NCI-H128 (cell line): ENCODE data around the gene ACSF2.
"Not testable (repeated sequence)": the region's sequence is repeated elsewhere in the genome, so short reads cannot be mapped to it uniquely, and the experiment has no call there.

ENCODE experiments used
- DNase-seq: peaks from one replicate; lab custom pipeline; 2025; ENCODE audit not compliant: unreplicated experiment; lab: John Stamatoyannopoulos, UW

Gene ACSF2, protein sequence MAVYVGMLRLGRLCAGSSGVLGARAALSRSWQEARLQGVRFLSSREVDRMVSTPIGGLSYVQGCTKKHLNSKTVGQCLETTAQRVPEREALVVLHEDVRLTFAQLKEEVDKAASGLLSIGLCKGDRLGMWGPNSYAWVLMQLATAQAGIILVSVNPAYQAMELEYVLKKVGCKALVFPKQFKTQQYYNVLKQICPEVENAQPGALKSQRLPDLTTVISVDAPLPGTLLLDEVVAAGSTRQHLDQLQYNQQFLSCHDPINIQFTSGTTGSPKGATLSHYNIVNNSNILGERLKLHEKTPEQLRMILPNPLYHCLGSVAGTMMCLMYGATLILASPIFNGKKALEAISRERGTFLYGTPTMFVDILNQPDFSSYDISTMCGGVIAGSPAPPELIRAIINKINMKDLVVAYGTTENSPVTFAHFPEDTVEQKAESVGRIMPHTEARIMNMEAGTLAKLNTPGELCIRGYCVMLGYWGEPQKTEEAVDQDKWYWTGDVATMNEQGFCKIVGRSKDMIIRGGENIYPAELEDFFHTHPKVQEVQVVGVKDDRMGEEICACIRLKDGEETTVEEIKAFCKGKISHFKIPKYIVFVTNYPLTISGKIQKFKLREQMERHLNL

DNA sequence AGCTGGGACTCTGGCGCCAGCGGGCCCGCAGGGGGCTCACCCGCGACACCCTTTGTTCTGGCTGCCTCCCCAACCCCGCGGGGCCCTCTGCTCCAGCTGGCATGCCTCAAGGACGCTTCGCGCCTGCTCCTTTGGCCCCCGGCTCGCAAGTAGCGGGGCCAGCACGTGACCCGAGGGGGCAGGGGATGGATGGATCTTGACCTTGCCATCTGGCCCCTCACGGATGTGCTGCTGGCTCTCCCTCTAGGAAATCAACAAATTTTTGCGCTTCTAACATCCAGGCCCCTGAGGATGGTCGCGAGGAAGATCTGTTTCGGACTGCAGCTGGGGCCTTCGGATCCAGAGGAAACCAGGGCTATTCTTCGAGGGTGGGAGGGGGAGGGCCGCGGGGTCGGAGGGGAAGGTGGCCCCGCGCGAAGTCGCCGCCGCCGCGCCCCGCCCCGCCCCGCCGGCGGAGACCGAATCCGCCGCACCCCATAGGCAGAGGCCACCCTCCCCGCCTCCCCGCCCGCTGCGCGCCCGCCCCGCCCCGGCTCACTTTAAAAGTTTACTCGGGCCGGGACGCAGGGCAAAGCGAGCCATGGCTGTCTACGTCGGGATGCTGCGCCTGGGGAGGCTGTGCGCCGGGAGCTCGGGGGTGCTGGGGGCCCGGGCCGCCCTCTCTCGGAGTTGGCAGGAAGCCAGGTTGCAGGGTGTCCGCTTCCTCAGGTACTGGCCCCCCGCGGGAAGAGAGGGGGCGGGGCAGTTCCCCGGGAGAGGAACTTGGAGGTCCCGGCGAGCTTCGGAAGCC lies at the start of gene ACSF2:
ACSF2 (plus strand) TSS at position 537 of the 790 bp plus-strand sequence; CDS start at position 581, 44 bp downstream.
- DNase-seq = no peak

DNA sequence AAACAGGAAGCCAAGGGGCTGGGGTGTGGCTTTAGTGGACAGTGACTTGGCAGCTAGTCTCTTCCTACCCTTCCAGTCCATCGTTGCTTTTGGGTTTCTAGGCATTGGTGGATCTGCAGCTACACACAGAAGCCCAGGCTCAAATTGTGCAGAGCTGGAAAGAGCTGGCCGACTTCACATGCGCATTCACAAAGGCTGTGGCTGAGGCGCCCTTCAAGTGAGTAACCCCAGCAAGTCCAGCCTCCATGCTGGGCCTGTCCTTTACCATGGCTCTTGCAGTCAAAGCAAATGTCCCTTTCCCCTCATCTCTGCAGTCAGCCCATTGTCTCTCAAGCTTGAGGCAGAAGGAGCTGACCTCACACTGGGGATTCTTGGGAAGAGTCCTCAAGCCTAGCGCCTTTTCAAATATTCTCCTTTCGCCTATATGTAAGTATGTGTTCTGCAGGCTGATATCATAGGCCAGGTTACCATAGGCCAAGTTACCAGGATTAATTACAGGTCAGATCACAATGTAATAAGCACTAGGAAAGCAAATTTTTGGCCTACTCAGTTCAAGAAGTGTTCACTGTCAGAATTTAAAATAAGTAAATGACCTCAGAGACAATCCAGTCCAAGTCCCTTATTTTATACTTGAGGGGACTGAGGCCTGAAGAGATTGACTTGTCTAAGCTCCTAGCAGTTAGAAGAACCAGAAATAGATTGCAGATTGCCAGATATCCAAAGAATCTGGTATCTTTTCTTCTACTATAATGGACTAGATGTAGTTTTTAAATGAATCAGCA lies 46.5 kb upstream of the ACSF2 start:
- DNase-seq = no peak

DNA sequence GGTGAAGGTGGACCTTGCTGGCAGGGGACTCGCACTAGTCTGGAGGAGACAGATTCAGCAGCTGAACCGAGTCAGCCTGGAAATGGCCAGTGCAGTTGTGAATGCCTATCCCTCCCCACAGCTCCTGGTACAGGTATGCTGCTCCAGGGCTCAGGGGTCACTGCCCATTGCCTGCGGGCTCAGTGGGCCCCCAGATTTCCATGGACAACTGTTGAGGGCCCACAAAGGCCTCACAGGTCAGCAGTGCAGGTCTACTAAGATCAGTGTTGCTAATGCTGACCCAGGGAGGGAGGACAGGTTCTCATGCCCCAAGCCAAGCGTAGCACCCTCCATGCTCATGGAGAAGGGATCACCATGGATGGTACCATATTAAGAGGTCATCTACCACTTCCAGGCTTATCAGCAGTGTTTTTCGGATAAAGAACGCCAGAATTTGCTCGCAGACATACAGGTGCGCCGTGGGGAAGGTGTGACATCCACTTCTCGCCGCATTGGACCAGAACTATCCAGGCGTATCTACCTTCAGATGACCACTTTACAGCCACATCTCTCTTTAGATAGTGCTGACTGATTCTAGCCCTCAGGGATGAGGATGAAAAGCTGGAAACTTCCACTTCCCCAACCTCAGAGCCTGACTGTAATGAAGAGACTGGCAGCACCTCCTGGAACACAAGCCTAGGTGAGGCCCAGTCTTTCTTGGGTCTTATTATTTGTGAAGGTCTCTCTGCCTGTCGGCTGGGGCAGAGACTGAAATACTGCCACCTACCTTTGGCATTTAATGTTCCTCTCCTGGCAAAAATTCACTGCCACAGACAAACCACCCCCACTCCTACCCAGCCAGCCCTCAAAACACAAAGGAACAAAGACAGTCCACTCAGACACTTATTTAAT lies 45.4 kb upstream of the ACSF2 start:
- no peak for DNase-seq

DNA sequence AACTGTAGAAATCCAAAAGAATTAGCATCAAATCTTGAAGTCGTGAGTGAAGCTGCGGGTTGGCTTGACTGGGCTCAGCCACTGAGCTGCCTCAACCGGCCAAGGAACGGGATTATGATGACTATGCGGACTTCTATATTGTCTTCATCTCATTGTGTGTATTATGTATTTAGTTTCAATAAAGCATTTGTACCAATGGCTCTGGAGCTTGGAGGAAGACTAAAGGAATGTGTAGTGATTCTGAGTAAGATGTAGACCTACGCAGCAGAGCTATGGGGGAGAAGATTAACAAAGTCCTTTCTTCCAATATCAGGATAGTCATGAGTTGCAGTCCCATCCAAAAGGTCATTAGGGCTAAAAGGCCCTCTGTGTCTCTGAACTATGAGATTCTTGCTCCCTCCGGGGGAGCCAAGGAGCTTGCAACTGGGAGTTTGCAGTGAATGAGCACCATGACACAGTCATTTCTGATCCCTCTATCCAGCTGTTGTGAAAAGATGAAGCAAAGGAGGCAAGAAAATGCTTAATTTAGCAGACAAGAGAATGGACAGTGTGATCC lies 44.7 kb upstream of the ACSF2 start:
- no peak for DNase-seq

DNA sequence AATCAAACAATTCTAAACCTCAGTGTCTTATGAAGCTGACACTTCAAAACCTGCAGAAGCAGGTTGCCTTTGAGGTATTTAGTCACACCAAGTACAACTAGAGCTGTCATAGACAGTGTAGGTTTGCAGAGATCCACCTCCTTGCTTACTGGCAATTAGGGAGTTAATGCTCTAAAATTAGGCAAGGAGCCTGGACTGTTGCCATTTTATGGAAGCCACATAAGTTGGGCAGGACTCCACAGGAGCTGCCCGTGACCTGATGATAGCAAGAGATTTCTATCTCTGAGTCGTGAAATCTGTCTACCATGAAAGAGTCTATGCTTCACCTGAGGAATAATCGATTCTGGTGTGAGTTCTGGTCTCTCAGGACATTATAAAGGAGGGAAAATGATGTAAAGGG lies 44.1 kb upstream of the ACSF2 start:
- no peak for DNase-seq

DNA sequence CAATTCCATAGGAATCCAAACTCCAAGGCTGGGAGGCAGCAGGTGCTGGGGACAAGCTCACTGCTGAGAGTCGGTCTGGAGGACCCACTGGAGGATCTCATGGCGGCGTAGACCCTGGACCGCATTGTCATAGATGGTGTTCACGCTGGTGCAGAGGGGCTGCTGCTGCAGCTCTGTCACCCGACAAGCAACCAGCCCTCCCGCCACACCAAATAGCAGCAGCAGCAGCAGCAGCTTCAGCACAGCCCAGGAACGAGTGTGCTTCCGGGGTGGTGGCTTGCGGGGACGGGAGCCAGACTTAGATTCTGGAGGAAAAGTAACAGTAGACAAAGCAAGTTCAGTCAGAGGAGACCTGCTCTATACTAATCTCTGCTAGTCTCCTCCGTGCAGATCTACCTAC lies 43.1 kb upstream of the ACSF2 start:
- DNase-seq = no peak

DNA sequence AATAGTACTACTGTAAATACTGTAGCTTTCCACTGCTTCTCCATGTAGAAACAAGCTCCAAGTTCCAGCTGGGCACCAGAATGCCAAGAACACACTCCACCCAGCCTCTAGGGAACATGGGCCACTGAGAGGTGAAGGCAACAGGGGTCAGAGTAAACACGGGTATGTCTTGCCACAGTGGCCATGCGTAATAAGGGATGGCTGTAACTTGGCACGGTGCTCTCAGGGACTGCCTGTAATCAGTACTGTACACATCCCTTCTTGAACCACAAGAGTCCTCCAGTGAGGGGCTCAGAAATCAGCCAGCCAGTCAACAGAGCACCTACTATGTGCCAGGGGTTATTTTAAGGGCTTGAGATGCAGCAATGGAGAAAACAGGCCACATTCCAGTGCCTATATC lies 39.5 kb upstream of the ACSF2 start:
- no peak for DNase-seq

DNA sequence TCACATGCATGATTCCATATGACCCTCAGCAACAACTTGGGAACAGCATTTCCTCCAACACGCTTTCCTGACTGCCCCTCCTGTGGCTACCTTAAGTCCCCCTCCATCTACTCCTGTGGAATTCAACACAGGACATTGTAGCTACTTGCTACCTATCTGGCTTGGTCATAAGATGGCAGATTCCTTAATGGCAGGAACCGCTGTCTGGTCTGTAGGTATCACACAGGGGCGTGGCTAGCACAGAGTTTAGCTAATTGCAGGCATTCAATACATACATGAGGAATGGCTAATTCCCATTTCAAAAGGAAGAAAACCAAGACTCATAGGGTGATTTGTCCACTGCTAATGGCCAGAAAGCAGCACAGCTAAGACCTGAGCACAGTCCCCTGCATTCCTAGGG lies 37.3 kb upstream of the ACSF2 start:
- no peak for DNase-seq

DNA sequence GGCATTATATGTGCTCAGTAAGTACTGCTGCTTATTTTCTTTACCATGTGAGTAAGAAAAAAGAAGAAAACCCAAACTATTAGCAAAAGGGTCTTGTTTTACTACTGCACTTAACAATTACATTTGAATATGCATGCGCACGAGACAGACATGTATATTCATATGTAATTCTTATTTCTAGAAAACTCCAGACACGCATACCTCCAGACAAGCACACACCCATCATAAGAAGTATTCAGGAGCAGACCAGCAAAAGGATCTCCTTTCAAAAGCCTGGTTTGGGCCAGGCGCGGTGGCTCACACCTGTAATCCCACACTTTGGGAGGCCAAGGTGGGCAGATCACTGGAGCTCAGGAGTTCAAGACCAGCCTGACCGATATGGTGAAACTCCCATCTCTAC lies 36.5 kb upstream of the ACSF2 start:
- DNase-seq = no peak

DNA sequence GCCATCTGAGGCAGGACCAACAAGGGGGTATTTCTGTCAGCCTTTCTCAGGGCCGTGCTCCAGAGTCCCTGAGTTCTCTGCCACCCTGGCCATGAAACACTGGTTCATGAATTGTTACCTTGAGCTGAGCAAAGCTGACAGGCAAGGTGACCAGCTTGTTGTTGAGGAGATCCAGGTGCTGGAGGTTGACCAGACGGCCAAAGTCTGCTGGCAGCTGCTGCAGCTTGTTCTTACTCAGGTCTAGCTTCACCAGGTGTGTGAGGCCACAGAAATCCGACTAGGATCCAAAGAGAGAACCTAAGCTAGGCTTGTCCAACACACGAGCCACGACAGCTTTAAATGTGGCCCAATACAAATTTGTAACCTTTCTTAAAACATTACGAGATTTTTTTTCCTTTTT lies 33.4 kb upstream of the ACSF2 start:
- no peak for DNase-seq

DNA sequence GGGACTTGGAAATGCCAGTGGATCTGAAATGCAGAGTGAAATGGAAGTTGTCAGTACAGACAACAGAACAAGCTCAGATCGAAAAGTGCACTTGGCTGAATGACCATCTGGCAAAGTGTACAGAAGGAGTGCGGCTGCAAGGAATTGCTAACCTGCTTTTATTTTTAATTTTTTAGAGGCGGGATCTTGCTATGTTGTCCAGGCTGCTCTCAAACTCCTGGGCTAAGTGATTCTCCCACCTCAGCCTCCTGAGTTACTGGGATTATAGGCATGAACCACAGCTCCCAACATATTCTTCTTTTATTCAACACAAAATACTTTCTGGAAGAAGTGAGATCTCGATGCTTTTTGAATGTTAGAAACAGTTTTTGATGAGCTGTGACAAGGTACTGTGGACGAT lies 32.3 kb upstream of the ACSF2 start:
- no peak for DNase-seq

DNA sequence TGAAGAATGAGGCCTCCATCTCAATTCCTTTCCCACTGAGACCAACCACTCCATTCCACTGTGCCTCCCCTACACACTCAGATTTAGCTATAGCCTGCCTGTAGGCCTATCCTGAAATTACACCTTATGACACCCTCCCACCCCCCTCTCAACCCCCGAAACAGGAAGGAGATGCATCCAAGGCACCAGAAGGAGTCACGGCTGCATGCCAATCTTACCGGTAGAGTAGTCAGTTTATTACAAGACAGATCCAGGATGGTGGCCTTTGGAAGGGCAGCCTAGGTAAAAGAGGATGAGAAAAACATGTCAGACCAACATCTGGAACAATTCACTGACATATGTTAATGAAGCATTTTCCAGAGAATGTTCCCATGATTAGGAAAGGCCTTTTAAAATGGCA lies 31.3 kb upstream of the ACSF2 start:
- DNase-seq = no peak

DNA sequence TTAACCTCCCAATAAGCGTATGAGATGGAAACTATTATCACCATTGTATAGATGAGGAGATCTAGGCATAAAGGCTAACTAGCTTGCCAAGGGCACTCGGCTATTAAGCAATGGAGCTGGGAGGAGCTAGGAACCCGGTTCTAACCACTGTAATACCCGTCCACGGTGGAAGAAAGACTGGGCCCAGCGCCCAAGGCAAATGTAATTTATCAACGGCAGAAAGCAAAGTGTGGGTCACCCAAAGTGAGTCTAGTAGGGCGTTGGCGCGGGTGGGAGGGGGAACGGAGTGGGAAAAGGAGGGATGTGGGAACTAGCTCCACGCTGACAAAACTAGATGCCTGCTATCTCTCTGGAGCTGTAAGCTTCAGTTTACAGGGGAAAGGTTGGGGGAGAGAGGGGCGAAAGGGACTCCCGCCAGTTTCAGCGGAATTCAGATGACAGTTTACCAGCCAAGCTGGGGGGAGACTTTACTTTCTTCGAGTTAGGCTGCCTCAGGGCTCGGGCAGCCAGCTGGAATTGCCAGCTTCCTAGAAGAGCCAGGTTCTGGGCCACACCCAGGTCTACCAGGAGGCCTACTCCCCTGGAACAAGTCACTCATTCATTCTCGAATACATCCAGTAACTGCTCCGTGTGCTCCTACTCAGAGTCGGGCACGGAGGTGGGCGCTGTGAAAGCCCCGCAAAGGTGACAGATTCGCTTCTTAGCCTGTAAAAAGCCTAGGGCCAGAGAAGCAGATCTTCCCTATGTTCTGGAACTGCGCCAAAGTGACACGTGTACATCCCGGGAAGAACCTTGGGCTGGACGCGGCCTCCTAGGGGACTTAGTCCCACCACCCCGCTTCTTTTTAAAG lies 29.5 kb upstream of the ACSF2 start:
- DNase-seq = no peak

DNA sequence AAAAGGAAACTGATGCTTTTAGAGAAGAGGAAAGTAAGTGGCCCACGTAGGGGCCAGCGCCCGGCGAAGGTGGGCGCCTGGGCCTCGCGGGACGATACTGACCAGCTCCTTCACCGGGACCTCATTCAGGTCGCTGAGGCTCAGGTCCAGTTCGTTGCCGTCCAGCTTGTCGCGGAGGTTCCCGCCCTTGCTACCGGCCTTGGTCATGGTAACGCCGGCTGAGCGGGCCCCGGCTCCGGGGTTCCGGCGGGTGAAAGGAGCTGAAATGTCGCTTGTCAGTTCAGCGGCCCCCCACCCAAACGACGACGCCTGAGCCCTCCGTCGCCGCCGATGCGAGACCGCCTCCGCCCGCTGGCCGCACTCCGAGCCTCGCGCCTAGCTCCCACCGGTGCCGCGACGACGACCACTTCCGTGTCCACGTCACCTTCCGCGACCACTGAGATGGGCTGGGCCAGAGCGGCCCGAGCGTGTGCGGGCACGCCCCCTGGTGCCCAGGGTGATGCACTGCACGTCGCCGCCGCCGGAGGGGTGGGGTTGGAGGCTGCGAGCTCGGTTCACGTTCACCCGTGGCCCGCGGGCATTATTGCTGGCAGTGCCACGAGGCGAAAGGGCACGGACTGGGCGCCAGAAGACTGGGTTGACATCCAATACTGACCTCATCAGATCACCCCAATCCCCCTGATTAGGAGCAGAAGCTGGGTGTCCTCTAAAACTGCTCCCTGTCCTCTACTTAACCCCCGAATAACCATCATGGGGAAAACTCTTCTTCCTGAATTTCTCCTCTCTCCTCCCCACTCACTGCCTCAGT lies 28.7 kb upstream of the ACSF2 start, which contains the start of gene LRRC59:
LRRC59 (minus strand) TSS at position 413 of the 808 bp plus-strand sequence; CDS start at position 207, 206 bp downstream.
- DNase-seq = peak; percentile 4

DNA sequence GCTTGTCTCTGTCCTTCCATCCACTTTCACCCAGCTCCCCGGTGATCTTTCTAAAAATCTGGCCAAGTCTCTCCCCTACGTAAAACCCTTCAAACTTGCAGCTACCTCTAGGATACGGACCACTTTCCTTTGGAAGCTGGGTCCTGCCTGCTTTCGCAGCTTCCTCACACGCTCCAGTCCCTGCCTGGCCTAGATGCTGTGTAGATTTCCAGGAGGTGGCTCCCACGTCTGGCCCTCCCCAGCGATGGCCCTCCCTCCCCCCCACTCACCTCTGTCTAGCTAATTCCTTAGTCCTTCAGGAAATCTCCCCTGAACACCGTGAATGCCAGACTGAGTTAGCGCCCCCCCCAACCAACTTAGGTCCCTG lies 28.1 kb upstream of the ACSF2 start:
- no peak for DNase-seq

DNA sequence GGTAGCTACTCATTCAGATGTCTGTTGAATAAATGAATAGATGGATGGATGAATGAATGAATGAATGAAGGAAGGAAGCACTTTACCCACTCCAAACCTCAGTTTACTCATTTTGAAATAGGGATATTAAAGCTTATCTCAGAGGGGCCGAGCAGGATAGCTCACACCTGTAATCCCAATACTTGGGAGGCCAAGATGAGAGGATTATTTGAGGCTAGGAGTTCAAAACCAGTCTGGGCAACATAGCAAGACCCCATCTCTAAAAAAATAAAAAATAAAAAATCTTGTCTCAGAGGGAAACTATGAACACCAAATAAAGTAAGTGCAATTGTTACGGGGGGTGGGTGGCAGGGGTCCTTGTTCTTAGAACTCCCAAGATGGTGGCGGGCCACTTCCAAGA lies 27.3 kb upstream of the ACSF2 start:
- not testable (repeated sequence) for DNase-seq

DNA sequence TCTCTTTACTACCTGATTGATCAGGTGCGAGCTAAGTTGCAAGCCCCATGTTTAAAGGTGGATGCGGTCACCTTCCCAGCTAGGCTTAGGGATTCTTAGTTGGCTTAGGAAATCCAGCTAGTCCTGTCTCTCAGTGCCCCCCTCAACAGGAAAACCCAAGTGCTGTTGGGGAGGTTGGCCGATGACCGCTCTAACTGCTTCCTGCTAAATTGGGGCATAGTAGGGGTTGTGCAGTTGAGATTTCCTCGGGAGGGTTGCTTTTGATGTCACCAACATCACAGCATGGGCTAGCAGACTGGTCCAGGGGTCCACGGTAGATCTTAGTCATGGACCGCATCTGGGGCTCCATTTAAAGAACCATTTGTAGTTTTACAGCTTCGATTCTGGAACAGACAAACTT lies 26.4 kb upstream of the ACSF2 start:
- not testable (repeated sequence) for DNase-seq

DNA sequence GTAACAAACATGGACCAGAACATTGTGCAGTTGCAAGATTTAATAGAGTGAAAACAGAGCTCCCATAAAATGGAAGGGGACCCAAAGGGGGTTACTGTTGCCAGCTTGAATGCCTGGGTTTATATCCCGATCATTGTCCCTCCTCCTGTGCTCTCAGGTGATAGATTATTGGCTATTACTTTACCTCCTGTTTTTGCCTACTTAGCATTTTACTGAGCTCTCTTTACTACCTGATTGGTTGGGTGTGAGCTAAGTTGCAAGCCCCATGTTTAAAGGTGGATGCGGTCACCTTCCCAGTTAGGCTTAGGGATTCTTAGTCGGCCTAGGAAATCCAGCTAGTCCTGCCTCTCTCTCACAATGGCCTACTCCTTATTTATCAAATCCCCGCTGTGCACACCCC lies 20.7 kb upstream of the ACSF2 start:
- DNase-seq = not testable (repeated sequence)
